K562 (cell line): ENCODE data around the gene CNTNAP4. TPM values are rescaled to one million over a fixed set of nuclear protein-coding genes. Genes with fewer than 3 reads are reported as not detected.

ENCODE experiments used
- ATAC-seq: fragments of 200-7000 bp; cut with Tn5 transposase; 3 replicates; pipeline ENCODE4 v1.9.1; 2020; ENCODE audit warnings: moderate library complexity
- BruUV-seq: library from RNA; stranded (reverse); fragments of 400-500 nt; replicated peaks from 2 replicates; lab custom pipeline; 2021; lab: Mats Ljungman, UMichigan
- CTCF ChIA-PET: fragments of 300-600 bp; formaldehyde crosslinking; extraction: SDS; loops from one replicate; lab custom pipeline; 2021; ENCODE audit warnings: low intra/inter-chr PET ratio; lab: Yijun Ruan, JAX
- POLR2A ChIA-PET: fragments of 300-600, 350-650 bp; sonication (Branson Sonifier 250); formaldehyde crosslinking; extraction: SDS; loops from one replicate; lab custom pipeline; 2021; ENCODE audit warnings: antibody characterized with exemption, inconsistent platforms; lab: Yijun Ruan, JAX
- DNase-seq, 4 experiments: peaks; one replicate each; pipeline versions ENCODE4 v3.0.0 to v3.0.0-alpha.2; 2011 to 2018; ENCODE audit warnings: low spot score in 3 of 4, mixed read lengths in 3 of 4; ENCODE audit errors: extremely low read depth in 1 of 4
- FAIRE-seq: peaks from 2 replicates; lab custom pipeline; 2011; peaks lifted over from hg19 to GRCh38; lab: Jason Lieb, UNC
- H2AFZ ChIP-seq: 2 replicates; pipeline ENCODE4 v1.6.0; 2011; ENCODE audit warnings: low read depth, low read length, control low read depth, inconsistent platforms
- H3K27ac ChIP-seq: fragments of 200-600 bp; 3 replicates; pipeline ENCODE4 v1.8.0; 2011; ENCODE audit warnings: low read depth, mild to moderate bottlenecking, control low read depth, inconsistent platforms, low read length, moderate library complexity, mixed read lengths; ENCODE audit errors: extremely low read depth
- H3K27me3 ChIP-seq, 2 experiments: fragments of 300-600 bp in 1 of 2; 2 replicates in 1 of 2; 3 replicates in 1 of 2; pipeline versions ENCODE4 v1.6.0 to v1.8.0; 2011; ENCODE audit warnings: inconsistent platforms in 2 of 2, low read length in 2 of 2, mild to moderate bottlenecking in 1 of 2, mixed read lengths in 1 of 2, moderate library complexity in 1 of 2; ENCODE audit not compliant: control insufficient read depth in 2 of 2, insufficient read depth in 2 of 2
- H3K36me3 ChIP-seq: fragments of 300-600 bp; 3 replicates; pipeline ENCODE4 v1.8.0; 2011; ENCODE audit warnings: mild to moderate bottlenecking, low read length, inconsistent platforms; ENCODE audit not compliant: control insufficient read depth, insufficient read depth
- H3K4me1 ChIP-seq, 2 experiments: fragments of 200-600 bp in 1 of 2; replicated peaks in 1 of 2; 2 replicates in 1 of 2; 3 replicates in 1 of 2; pipeline versions ENCODE4 v1.5.1 to v1.8.0; 2011; ENCODE audit warnings: inconsistent platforms in 2 of 2, low read length in 2 of 2, mild to moderate bottlenecking in 1 of 2, mixed read lengths in 1 of 2, moderate library complexity in 1 of 2; ENCODE audit not compliant: control insufficient read depth in 2 of 2, insufficient read depth in 2 of 2
- H3K4me2 ChIP-seq: 2 replicates; pipeline ENCODE4 v1.6.1; 2011; ENCODE audit warnings: low read length, control low read depth, inconsistent platforms, mixed read lengths; ENCODE audit not compliant: insufficient read depth
- H3K4me3 ChIP-seq: fragments of 200-600 bp; sonication (generic), shearing (Covaris generic); 2 replicates; pipeline ENCODE4 v1.5.1; 2016; ENCODE audit warnings: control low read depth, inconsistent platforms
- H3K79me2 ChIP-seq: fragments of 200-600 bp; 3 replicates; pipeline ENCODE4 v1.8.0; 2011; ENCODE audit warnings: low read length, inconsistent platforms; ENCODE audit not compliant: control insufficient read depth, insufficient read depth
- H3K9ac ChIP-seq, 2 experiments: 2 replicates each; pipeline versions ENCODE4 v1.6.0 to v1.6.1; 2011; ENCODE audit warnings: low read depth in 2 of 2, low read length in 2 of 2, control low read depth in 1 of 2, inconsistent platforms in 1 of 2, mild to moderate bottlenecking in 1 of 2, mixed read lengths in 1 of 2; ENCODE audit not compliant: insufficient read depth in 1 of 2
- H3K9me1 ChIP-seq: one replicate; pipeline ENCODE4 v1.6.0; 2011; ENCODE audit warnings: inconsistent platforms, mild to moderate bottlenecking, low read length, moderate library complexity; ENCODE audit not compliant: control insufficient read depth, insufficient read depth
- H3K9me3 ChIP-seq: replicated peaks from 2 replicates; pipeline ENCODE4 v1.5.1; 2011; ENCODE audit warnings: low read depth, low read length, inconsistent platforms; ENCODE audit not compliant: control insufficient read depth, insufficient read depth
- H4K20me1 ChIP-seq: replicated peaks from 2 replicates; pipeline ENCODE4 v1.6.1; 2011; ENCODE audit warnings: low read length, inconsistent platforms, mixed read lengths; ENCODE audit not compliant: control insufficient read depth, insufficient read depth
- CCAR2 ChIP-seq: fragments of 200-400 bp; formaldehyde crosslinking; IDR thresholded peaks from 2 replicates; pipeline ENCODE4 v1.6.1; 2017; ENCODE audit warnings: mild to moderate bottlenecking, low read depth, low read length
- CREB1 ChIP-seq, 2 experiments: sonication (generic) in 1 of 2; formaldehyde crosslinking in 1 of 2; IDR thresholded peaks; 2 replicates each; pipeline versions ENCODE4 v1.6.1 to v1.8.0; 2012 to 2022; ENCODE audit warnings: inconsistent platforms in 1 of 2, mild to moderate bottlenecking in 1 of 2, missing genetic modification reagents in 1 of 2, moderate library complexity in 1 of 2
- E2F3 ChIP-seq: fragments of 250-450 bp; sonication (Bioruptor Pico); IDR thresholded peaks from 2 replicates; pipeline ENCODE4 v1.4.0; 2020; ENCODE audit warnings: mild to moderate bottlenecking
- HDGF ChIP-seq: fragments of 450-650 bp; IDR thresholded peaks from 2 replicates; pipeline ENCODE4 v1.6.1; 2016
- MBD2 ChIP-seq: sonication (generic); IDR thresholded peaks from 2 replicates; pipeline ENCODE4 v1.6.1; 2016; ENCODE audit warnings: low read depth, borderline replicate concordance
- MCM5 ChIP-seq: fragments of 450-650 bp; IDR thresholded peaks from 2 replicates; pipeline ENCODE4 v1.6.1; 2016; ENCODE audit warnings: low read depth
- NFE2 ChIP-seq: IDR thresholded peaks from 2 replicates; pipeline ENCODE4 v1.6.1; 2014; ENCODE audit warnings: antibody characterized with exemption, low read depth
- PHTF2 ChIP-seq: fragments of 250-450 bp; sonication (Bioruptor Pico); IDR thresholded peaks from 2 replicates; pipeline ENCODE4 v1.5.0; 2021; ENCODE audit warnings: mild to moderate bottlenecking
- SAP30 ChIP-seq: fragments of 200-600 bp; sonication (generic); IDR thresholded peaks from 2 replicates; pipeline ENCODE4 v1.6.1; 2012; ENCODE audit warnings: borderline replicate concordance, low read depth, mild to moderate bottlenecking, moderate library complexity, low read length, control low read depth, inconsistent platforms; ENCODE audit not compliant: insufficient read depth, poor library complexity, severe bottlenecking
- ZKSCAN1 ChIP-seq: fragments of 150-350 bp; IDR thresholded peaks from 2 replicates; pipeline ENCODE4 v1.6.1; 2016; ENCODE audit warnings: low read depth, low read length
- WGBS: fragments of 100-300 bp; shearing (Covaris generic); methylation state at CpG from one replicate; pipeline ENCODE4 v1.1.6; 2016; ENCODE audit warnings: low coverage, mixed read lengths; ENCODE audit not compliant: insufficient coverage; ENCODE audit errors: missing lambda C conversion rate; 5-methylcytosine and 5-hydroxymethylcytosine counted together
- in situ Hi-C: fragments of 300-500 bp; cut with MboI; formaldehyde crosslinking; loops from 4 replicates; pipeline ENCODE4 v1.15.0; 2018; ENCODE audit warnings: inconsistent platforms, mixed read lengths
- intact Hi-C: fragments of 100-400 bp; cut with micrococcal nuclease; formaldehyde crosslinking; loops from 2 replicates; pipeline ENCODE4 v1.14.2; 2022
- polyA plus RNA-seq, 8 experiments: library from polyadenylated mRNA; depleted of rRNA in 4 of 8; stranded (reverse) in 5 of 8; unstranded in 3 of 8; fragments of >200 nt; fragmentation: Nextera tagmentation in 2 of 8; fragmentation: Illumina TruSeq in 1 of 8; extraction: Ambion mirVana in 2 of 8; extraction: Trizol in 1 of 8; gene quantifications; 2 replicates each; pipeline versions ENCODE4 v1.2.1 to v1.2.3, GENCODE V29; 2011 to 2014; ENCODE audit warnings: inconsistent platforms in 1 of 8, missing spikeins in 1 of 8
- total RNA-seq, 7 experiments: library from RNA; depleted of rRNA in 6 of 7; stranded (reverse); fragments of >200 nt in 6 of 7; fragmentation: Illumina TruSeq in 2 of 7; extraction: Trizol in 2 of 7; gene quantifications; 2 replicates each; pipeline versions ENCODE4 v1.2.1 to v1.2.3, GENCODE V29; 2011 to 2021; ENCODE audit warnings: low replicate concordance in 1 of 7

Gene CNTNAP4
- total and polyA plus RNA-seq, 9 of the 15 experiments (the other 6 are each of a cell fraction or from before 2014, with no cell fraction given) = not detected

DNA sequence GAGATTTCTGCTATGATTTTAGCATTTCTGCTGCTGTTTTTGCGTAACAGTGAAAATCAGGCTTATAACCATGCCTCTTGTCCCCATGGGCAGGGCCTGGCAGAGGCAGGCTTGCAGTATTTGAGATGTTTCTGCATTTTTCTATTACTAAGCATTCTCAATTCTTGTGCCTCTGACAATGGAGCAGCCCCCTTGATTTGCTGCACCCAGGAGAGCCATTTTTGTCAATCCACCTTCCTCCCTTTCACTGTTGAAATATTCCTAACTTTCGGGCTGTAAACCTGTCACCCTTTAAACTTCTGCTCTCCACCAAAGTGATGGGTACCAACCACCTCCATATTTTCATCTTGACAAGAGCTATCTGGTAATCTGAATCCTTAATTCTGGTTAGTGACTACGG lies 178.1 kb downstream of the CNTNAP4 start:
- H3K4me3 ChIP-seq = no peak overlapping the region
- no peak for TF ChIP-seq ZKSCAN1
- TF ChIP-seq HDGF = no peak
- TF ChIP-seq CCAR2 = no peak
- no peak for TF ChIP-seq MBD2
- TF ChIP-seq SAP30 = no peak
- no peak for TF ChIP-seq NFE2
- no peak for TF ChIP-seq MCM5
- TF ChIP-seq PHTF2 (CRISPR knock-in tag) = no peak
- TF ChIP-seq E2F3 = no peak
- TF ChIP-seq CREB1 (IDR thresholded peaks at IDR 0.05) = no peak
- TF ChIP-seq CREB1 (CRISPR knock-in tag; IDR thresholded peaks at IDR 0.05) = no peak
- TF ChIP-seq, all 486 proteins: peak for 0
- no peak overlapping the region for H2AFZ ChIP-seq
- H3K9me1 ChIP-seq = no peaks in the 10 kb centered on the region
- no peaks in the 10 kb centered on the region for H3K27me3 ChIP-seq
- intact Hi-C loops (no loop called here), in situ Hi-C loops (no loop called here)
- H3K27ac ChIP-seq = no peak overlapping the region
- WGBS = 0% methylated on average over 3 of the region's 3 CpGs
- CTCF ChIA-PET = no interaction called here
- POLR2A ChIA-PET = no interaction called here
- no TSS peak for BruUV-seq
- no peak for FAIRE-seq
- no peaks in the 10 kb centered on the region for H3K36me3 ChIP-seq
- no peaks in the 10 kb centered on the region for H3K9me3 ChIP-seq
- H4K20me1 ChIP-seq = no peaks in the 10 kb centered on the region
- DNase-seq = no peak
- no peaks in the 10 kb centered on the region for H3K4me1 ChIP-seq
- no peak for ATAC-seq
- H3K79me2 ChIP-seq = no peaks in the 10 kb centered on the region
- H3K9ac ChIP-seq = no peak overlapping the region
- no peak overlapping the region for H3K4me2 ChIP-seq
